Stimulated activated CD4-positive, alpha-beta T cell treated with anti-CD3 and anti-CD28 coated beads, Interleukin-4, amount 100 ng/mL, for 24 hours (primary cell): ENCODE results near the gene TTL.
"Not testable (repeated sequence)": the region's sequence is repeated elsewhere in the genome, so short reads cannot be mapped to it uniquely, and the experiment has no call there.

ENCODE experiments used
- DNase-seq: peaks from one replicate; pipeline ENCODE4 v3.0.0-alpha.2; 2020

TTL gene

DNA sequence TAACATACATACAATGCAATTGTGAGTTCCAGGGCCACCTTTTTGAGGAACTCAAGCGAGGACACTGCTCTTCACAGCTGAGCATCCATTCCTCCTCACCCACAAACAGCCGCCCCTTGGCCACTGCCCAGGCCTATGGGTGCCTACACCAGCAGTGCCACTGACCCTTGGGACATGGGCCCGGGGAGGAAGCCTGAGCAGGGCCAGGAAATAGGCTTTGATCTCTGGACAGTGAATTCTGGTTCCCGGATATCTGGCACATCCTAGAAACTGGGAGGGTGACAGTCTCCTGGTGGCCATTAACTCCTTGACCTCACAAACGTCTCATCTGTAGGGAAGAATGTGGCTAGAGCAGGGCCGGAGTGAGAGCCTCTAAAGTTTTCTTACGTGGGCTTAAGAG is 5.5 kb upstream of the TTL start:
- DNase-seq: no peak

DNA sequence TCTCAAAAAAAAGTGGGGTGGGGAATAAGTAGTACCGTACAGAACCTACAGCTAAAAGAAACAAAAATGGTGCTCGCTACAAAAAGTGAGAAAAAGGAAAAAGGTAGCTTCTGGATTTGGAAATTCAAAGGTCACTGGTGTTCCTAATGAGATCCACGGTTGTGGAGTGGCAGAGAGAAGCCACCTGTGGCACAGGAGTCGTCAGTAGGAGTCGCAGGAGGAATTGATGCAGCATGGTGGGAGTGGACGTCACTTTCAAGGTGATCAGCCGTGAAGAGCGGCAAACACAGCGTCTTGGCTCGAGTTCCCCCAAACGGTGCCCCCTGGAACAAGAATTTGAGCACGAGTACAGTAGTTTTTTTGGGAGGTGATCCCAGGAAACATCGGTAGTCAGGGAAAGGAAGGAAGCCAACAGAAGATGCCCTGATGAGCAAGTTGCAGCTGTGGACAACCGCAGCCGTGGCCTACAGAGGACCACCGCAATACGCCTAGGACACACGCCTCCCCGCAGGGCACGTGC is 1.4 kb upstream of the TTL start:
- peak; percentile 30 for DNase-seq

DNA sequence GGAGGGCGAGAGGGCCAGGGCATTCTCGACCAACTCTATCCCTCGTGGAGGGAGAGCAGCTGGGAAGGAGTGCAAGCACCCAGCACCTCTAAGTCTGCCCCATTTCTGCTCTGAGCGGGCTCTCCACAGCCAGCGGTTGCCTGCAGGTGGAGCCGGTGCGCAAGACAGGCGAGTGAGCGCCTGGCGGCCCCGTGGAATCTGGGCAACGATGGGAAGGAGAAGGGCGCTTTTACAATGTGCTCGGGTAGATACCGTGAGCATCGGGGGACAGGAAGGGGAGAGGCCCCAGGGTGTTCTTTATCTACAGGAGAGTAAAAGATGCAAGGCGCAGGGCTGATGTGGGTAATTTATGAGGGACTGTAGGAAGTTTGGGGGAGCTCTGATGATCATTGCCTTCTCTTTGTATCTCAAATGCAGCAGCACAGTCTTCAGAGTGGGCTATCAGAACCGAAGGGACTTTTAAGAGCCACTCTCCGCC is 867 bp upstream of the TTL start:
- peak; percentile 87 for DNase-seq

DNA sequence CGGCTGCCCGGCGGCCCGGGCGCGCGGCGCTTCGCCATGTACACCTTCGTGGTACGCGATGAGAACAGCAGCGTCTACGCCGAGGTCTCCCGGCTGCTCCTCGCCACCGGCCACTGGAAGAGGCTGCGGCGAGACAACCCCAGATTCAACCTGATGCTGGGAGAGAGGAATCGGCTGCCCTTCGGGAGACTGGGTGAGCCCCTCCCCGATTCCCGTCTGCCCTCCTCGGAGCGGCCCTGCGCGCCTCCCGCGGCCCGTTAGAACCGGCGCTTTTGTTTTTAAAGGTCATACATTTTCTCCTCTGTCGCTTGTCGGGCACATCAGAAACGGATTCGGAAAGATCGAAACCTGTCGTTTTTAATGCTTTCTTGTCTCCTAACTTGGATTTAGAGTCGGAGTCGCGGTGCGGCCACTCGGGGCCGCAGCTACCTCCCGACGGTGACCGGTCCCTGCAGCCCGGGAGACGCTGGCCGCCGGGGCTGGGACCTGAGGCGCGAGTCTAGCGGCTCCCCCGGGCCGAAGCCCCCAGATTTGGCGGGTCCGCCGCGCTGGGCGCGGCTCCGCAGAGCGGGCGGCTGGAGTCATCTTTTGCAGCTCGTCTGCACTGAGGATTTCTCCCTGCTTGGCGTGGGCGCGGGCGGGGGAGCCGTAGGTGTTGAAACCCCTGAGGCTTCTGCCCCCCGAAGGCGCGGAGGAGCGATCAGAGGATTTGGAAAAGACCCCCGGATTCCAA is 519 bp downstream of the TTL start:
- DNase-seq: peak; percentile 36

DNA sequence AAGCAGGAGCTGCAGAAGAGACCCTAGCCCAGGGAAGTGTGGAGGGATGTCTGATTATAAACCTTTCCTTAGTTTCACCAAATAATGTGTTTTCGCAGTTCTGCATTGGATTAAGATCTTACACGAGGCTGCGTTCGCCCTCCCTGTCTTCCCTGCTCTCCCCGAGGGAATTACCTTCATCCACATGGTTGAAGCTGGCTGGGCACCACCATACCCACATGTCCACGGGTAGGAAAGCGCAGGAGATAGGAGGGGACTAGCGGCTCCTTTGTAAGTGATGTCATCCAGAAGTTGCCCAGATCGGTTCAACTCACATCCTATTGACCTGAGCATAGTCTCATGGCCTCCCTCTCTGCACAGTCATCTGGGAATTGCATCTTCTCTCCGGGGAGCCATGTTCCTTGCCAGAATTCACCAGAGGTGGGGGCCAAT is 1.1 kb downstream of the TTL start:
- DNase-seq: no peak

DNA sequence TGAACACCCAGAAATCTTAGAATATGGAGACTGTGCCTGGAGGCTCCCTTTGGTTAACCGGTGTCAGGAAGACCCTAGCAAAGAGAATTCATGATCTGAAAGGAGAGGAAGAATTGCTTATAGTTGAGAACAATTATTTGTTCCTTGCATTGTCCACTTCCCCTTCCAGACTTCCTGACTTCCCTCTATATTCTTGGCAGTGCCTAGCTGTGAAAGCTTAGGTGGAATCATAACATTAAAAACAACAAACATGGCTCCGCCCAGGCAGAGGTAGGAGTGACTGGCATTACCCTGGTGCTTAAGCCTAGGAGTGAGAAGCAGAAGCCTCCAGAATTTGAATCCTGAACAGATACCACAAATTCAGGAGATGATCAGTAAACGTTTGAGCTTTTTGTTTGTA is 1.9 kb downstream of the TTL start:
- DNase-seq: no peak

DNA sequence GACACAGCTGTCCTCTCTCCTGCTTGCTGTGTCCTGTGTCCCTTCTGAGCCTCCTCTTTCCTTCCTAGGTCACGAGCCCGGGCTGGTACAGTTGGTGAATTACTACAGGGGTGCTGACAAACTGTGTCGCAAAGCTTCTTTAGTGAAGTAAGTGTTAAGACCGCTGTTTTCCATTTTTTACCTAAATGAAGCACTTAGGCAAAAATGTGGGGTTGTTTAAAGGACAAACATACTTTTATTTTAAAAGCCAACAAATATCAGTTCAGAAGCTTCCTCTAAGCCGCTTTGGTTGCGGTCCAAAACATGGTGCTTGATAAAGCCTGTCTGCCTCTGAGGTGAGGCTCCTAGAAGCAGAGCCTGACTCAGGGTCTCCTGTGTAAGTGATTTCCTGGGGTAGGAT is 3.9 kb downstream of the TTL start:
- no peak for DNase-seq

DNA sequence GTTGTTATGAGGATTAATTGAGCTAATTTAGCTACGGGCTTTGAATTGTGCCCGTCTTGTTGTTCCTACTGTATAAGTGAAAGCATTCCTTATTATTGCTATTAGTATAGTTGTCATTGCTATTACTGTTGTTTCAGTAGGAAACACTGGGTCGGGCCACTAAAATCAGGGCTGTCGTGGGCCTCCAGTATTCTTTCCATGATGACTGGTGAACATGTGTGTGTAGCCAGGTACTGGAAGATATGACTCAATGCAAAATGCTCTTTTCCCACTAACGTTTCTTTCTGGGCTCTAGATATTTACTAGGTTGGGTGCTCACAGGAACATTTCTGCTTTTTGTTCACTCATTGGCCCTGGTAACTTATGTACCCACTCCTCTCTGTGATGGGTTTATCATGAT is 4.9 kb downstream of the TTL start:
- peak; percentile 18 for DNase-seq

DNA sequence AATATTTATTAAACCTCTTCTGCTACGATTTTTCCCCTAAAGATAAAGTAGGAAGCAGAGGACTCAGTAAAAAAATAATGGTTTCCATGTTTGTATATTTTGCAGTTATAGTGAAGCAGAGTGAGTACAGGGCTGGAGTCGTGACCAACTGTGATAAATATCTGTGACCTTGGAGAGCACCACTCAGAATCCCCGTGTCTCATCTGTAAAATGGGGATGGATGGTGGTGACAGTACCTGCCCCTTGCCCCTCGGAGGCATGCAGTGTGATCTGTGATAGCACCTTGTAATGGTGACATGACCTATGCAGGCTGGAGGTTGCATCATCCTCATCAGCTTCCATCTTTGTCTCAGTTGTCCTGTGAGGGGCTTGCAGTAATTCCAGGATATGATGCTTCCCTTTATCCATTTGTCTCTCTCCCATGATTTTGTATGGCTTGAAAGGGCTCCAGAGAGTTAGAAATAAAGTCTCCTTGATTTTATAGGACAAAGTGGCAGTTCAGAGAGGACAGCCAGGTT is 5.5 kb downstream of the TTL start:
- no peak for DNase-seq

DNA sequence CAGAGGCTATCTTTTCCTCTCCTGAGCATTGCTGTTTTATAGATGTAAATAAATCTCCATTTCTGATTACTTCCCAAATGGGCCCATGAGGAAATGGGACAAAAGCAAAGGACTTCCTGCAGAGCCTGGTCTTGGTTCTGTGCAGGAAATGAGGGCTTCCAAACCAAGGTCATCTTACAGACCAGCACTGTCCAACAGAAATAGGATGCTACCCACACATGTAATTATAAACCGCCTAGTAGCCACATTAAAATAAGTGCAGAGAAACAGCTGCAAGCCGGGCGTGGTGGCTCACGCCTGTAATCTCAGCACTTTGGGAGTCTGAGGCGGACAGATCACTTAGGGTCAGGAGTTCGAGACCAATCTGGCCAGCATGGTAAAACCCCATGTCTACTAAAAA is 6.2 kb downstream of the TTL start:
- DNase-seq: no peak

DNA sequence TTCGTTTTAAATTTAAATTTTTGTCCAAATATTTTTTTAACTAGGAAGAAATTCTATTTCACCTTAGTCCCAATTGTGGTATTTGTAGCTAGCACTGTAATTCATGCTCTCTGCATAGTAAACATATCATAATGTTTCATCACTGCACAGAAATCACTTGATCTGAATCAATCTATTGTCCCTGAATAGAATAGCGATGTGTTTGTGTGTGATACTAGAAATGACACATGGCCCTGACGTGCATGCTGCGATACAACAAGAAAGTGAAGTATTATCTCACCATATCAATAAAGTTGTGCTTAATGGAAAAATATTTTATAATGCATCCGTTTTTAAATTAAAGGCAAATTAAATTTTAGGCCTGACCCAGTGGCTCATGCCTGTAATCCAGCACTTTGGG is 10.0 kb downstream of the TTL start:
- no peak for DNase-seq

DNA sequence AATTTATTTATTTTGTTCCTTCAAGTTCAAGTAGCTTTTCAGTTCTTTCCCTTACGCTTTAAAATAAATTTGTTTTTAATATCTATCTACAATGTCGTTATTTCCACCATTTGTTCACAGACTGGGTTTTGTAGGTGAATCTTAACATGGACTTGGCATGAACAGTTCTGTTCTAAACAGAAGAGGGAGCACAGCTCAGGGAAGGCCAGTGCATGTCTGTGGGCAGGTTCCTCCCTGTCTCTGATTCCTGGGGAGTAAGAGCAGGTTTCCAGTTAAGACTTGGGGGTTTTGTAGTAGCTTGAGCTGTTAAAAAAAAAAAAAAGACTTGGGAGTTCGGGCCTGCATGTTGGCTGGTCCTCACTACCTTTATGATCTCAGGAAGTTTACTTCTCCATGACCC is 11.1 kb downstream of the TTL start:
- DNase-seq: no peak

DNA sequence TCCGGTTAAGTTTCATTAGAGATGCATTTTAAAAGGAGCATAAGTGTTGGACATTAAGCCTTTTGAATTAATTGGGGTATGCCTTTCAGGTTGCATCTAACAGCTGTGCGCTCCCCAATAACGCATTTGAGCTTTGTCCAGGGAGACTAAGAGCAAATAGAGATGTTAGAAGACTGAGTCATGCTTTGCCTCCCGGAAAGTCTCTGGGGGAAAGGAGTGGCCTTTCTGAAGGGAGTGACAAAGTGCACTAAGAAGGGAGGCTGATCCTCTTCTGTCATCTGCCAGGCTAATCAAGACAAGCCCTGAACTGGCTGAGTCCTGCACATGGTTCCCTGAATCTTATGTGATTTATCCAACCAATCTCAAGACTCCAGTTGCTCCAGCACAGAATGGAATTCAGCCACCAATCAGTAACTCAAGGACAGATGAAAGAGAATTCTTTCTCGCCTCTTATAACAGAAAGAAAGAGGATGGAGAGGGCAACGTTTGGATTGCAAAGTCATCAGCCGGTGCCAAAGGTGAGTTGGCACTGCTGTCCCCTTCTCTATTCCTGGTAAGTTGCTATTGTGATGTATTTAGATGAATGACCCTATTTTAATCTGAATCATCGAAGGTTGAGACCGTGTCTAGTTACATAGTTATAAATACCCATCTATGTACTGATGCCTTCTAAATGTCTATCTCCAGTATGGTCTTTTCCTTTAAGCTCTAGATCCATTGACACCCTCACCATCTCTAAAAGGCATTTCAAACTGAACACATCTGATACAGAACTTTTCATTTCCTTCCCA is 12.1 kb downstream of the TTL start:
- DNase-seq: no peak

DNA sequence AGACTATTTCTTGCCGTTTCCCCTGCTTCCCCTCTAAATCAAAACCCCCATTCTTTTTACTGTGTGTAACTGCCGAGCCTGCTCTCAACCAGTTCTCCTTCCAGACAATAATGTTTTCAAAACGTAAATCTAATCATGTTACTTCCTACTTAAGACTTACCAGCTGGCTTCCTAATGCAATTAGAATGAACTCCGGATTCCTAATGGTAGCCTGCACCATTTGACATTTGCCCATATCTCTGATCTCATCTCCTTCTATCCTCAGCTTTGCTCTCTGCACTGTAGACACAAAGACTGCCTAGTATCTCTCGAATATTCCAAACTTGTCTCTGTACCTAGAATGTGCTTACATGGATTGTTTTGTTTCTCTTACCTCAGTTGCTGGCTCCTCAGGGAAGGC is 12.9 kb downstream of the TTL start:
- DNase-seq: no peak

DNA sequence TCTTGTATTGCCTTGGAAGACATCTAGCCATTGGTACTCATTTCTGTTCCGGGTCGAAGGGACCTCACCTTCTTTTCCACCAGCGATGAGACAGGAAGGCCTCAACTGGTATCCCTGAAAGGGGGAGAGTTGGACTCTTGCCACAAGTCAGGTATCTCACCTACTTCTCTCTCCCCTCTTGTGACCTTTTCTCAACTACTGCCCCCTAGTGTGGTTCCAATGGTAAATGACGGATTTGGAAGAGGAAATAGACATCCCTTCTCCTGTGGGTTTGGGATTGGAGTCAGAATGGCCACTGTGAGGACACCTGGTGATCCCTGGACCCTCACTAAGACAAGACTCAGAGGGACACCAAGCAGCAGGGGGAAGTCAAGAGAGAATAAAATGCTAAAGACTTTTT is 13.9 kb downstream of the TTL start:
- not testable (repeated sequence) for DNase-seq

DNA sequence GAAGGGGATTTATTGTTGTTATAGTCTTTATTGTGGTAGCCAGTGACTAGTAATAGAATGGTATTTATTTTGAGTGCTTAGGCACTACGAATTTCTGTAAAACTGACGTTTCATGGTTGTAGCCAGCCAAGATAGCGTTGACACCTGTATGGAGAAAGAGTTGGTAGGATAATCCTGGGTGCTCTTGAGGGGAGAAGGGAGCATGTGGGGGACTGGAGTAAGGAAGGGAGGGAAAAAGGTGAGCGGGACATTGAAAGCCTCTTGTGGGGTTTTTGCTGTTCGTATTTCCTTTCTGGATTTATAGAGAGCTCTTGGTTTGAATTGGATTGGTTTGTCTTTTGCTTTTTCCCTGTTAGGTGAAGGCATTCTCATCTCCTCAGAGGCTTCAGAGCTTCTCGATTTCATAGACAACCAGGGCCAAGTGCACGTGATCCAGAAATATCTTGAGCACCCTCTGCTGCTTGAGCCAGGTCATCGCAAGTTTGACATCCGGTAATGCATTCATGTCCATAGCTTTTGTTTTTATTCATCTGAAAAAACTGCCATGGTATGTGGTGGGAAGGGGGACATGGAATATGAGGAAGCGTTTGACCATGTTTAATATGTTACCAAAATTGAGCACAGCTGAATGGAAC is 19.0 kb downstream of the TTL start:
- DNase-seq: peak; percentile 44

DNA sequence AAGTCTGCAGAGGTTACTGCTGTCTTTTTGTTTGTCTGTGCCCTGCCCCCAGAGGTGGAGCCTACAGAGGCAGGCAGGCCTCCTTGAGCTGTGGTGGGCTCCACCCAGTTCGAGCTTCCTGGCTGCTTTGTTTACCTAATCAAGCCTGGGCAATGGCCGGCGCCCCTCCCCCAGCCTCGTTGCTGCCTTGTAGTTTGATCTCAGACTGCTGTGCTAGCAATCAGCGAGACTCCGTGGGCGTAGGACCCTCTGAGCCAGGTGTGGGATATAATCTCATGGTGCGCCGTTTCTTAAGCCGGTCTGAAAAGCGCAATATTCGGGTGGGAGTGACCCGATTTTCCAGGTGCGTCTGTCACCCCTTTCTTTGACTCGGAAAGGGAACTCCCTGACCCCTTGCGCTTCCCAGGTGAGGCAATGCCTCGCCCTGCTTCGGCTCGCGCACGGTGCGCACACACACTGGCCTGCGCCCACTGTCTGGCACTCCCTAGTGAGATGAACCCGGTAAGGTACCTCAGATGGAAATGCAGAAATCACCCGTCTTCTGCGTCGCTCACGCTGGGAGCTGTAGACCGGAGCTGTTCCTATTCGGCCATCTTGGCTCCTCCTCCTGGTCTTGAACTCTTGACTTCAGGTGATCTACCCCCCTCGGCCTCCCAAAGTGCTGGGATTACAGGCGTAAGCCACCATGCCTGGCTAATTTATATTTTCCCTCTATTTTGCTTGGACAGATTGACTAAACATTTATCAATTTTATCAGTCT is 27.5 kb downstream of the TTL start:
- DNase-seq: not testable (repeated sequence)

DNA sequence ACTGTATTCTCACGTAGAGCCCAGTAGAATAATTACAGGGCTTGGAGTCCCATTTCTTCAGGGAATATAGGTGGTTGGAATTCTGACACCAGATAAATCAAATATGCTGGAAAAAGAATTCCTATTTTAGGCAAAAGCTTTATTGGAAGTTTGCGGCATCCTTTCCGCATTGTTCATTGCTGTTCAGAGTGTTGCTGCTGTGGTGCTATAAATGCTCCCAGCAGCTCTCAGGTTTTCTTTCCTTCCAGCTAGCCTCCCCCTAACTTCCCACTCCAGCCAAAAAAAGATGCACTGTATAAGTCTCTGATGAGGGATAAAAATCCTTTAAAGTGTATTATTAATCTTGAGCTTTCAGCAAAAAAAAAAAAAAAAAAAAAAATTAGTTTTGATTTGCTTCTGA is 34.8 kb downstream of the TTL start:
- DNase-seq: no peak

DNA sequence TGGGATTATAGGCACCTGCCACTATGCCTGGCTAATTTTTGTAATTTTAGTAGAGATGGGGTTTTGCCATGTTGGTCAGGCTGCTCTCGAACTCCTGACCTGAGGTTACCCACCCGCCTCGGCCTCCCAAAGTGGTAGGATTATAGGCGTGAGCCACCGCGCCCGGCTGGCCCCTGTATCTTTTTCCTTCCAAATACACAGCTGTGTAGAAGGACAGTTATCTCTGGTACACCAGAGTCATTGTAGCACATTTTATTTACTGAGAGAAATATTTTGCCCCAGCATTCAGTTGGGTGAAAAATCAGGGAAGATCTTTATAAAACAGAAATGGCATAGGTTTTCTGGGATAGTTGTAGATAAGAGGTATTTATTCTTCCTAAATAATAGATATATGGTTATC is 36.9 kb downstream of the TTL start:
- no peak for DNase-seq

DNA sequence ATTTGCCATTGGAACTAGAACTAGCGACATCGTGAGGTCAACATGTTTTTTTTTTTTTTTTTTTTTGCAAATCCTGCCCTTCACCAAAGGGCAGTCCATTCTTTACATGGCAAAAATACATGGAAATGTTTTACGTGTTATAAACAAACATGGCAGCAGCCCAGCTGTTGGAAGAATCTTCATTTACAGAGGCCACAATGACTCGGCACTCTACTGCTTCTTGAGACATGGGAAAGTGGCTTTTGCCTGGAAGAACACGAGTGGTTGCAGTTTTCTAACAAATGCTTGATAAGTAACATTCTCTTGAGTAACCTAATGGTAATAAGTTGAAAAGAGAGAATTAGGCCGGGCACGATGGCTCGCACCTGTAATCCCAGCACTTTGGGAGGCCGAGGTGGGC is 37.5 kb downstream of the TTL start:
- no peak for DNase-seq

DNA sequence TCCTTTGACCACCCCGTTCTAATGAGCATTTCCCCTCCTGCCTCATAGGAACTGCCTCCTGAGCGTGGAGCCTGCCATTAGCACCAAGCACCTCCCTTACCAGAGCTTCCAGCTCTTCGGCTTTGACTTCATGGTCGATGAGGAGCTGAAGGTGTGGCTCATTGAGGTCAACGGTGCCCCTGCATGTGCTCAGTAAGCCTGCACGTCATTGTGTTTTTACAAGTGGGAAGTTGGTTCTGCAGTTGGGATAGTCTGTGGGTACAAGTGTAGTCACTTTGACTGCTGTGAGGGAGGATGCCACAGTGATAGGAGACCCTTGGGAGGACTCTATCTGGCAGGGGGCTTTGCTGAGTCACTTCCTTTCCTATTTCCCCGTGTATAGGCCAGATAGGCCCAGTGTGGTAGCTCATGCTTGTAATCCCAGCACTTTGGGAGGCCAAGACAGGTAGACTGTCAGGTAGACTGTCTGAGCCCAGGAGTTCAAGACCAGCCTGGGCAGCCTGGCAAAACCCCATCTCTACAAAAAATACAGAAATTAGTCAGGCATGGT is 38.4 kb downstream of the TTL start:
- DNase-seq: no peak

DNA sequence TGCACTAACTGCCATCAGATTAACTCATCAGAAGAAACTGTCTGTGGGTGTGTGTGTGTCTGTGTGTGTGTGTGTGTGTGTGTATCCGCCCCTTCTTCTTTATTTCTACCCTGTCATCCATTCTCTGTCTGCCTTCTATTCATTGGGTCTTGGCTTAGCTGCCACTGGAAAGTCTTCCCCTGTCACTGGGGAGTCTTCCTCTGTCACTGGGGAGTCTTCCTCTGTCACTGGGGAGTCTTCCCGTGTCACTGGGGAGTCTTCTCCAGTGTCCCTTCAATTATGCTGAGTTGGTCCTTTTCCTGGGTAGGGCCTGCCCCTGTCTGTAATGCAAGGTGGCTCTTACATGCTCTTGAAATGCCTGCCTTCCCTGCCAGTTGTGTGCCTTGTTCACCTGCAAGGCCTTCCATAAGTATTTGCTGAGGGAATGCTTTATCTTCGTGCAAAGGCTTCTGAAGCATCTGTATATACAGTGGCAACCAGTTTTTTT is 41.4 kb downstream of the TTL start:
- DNase-seq: no peak
